ENCODE measurements around the gene ZC3H4.
A peak's percentile ranks its signal among the peaks of the same experiment; 100 is the strongest.
"Not testable (repeated sequence)": the region's sequence is repeated elsewhere in the genome, so short reads cannot be mapped to it uniquely, and the experiment has no call there.

The ZC3H4 gene

DNA sequence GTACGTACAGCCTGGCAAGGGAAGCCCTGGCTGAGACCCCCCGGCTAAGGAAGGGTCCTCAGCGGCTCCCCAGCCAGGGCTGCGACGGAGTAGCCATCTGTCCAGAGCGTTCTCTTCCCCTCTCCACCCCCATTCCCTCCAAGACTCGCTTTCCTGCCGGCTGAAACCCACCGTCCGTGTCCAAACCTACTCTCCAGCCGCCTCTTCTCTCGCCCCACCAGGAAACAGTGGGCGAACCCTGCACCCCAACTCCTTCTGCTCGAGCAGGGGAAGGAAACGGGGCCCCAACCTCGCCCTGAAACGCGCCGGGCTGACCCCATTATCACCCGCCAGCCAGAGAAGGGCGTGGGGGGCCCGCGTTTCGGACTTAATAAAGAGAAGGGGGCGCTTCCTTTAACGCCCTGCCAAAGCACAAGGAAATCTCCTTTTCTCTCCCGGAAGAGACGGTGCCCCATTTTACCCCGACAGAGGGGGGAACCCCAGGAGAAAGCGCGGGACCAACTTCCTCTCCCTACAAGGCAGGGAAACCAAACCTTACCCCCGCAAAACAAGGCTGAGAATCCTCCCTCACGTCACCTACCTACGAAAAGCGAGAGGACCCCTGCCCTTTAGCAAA is 2.5 kb downstream of the ZC3H4 start:
- H3K4me3 ChIP-seq: peak overlapping the region; percentile 63 to 98 (median 74)
- H3K27ac ChIP-seq: peak overlapping the region; percentile 98 to 100 (median 100)

DNA sequence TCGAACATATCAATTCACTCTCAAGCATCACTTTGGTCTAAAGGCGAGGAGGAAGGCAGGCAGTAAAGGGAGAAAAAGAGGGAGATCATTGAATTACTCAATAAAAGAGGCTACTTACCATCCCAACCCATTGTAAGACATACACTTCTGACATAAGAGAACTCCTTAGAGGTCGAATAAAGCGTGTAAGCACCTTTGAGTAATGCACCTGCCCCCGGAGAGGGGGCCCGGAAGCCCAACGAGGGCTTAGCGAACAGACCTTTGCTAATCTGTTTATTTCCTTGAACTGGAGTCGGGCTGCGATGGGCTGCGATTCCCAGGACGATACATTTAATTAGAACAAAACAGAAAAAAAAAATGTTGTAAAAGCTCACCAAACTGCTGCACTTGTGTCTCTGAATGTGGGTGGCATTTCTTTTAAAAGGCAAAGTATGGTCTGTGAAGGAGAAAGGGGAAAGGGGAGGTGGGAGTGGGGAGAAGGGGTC is 3.0 kb downstream of the ZC3H4 start:
- H3K27ac ChIP-seq: peak overlapping the region; percentile 98 to 100 (median 100)

DNA sequence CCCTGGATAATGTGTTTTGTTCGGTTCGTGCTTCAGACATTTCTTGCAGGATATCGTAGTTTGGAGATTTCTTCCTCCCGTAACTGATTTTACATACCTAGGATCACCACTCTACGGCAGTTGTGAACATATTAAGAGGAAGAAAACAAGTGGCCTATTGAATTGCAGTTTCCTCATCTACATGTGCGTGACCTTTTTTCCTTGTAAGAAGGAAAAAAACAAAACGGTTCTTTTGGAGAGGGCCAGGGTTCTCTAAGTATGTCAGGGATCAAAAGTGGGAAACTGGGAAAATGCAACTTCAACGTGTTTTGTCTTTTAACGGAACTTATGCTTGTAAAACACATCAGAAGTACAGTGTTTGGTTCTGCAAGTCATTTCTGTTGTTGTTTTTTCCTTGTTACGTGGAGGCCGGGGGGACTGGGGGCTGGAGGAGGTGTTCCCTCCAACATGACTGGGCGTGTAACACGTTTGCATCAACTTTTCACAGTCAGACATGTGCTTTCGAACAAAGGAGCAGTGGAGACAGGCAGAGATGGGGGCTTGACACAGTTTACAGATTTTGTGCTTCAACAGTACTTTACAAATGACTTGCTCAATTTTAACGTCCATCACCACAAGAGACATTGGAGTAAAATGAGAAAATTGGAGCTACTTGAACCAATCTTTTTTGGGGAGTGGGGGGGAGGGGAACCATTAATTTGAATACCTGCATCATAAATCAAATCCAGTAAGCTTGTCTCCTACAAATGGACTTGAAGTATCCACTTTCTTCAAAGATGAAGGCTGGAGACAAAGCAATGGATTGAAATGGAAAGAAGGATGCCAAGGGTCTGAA is 3.8 kb downstream of the ZC3H4 start:
- Histone ChIP-seq H3K4me3 (peak overlapping the region; percentile 63 to 98 (median 74)), H3K27ac (peak overlapping the region in 20 of 21 experiments; percentile 47 to 100 (median 100))

More for the DNA sequence above, 3.0 kb downstream of the ZC3H4 start:
- peak overlapping the region; percentile 63 to 98 (median 74) for H3K4me3 ChIP-seq

- peak overlapping the region in 2 of 7 experiments; percentile 63 to 71 for H3K4me3 ChIP-seq
These were observed 4.4 kb downstream of the ZC3H4 start for GRCh38 chr19:47109177-47109540.

GRCh38 chr19:47107953-47108746 is 5.4 kb downstream of the ZC3H4 start:
- Histone ChIP-seq H3K4me3 (no peak overlapping the region), H3K27ac (peak overlapping the region in 20 of 21 experiments; percentile 12 to 100 (median 100))

More at GRCh38 chr19:47109177-47109540, 4.4 kb downstream of the ZC3H4 start:
- H3K27ac ChIP-seq: peak overlapping the region; percentile 0 to 100 (median 100)

- Histone ChIP-seq H3K4me3 (no peak overlapping the region), H3K27ac (peak overlapping the region in 20 of 21 experiments; percentile 7 to 100 (median 100))
These were observed 6.2 kb downstream of the ZC3H4 start for GRCh38 chr19:47107202-47107952.

DNA sequence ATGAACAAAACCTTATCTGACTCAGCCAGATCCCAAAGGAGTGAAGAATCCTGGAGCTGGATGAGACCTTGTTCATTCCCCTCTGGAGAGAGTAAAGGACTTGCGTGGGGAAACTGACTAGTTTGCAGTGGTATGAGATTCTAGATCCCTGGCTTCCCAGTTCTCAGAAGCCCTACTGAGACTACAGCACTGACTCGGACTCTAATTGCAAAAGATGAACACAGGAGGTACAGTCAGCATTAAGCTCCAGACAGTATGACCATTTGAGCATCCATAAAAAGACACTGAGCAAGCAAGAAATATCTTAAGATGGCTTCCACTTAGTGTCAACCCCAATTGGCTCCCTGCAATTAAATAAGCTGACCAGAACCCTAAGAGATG is 6.8 kb downstream of the ZC3H4 start:
- Histone ChIP-seq H3K4me3 (no peak overlapping the region), H3K27ac (peak overlapping the region in 20 of 21 experiments; percentile 7 to 100 (median 100))

DNA sequence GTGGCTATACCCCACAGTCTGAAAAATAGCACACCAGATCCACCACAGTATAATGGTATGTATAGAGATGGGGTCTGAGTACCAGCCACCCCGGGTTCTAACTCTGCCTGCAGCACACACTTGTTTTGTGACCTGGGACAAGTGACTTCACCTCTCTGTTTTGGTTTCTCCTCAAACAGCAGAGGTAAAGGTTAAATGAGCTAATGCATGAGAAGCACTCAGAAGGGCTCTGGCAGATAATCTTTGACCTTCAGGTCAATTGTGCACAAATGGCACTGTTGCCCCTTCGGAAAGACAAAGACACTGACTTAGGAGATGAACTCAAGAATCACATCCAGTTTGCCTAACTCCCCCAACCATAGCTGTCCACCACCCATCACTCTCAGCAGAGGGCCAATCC is 7.7 kb downstream of the ZC3H4 start:
- Histone ChIP-seq H3K27ac (peak overlapping the region in 20 of 21 experiments; percentile 10 to 100 (median 100)), H3K4me3 (no peak overlapping the region)

GRCh38 chr19:47104680-47105079 is 8.9 kb downstream of the ZC3H4 start:
- H3K4me3 ChIP-seq: no peak overlapping the region
- H3K27ac ChIP-seq: peak overlapping the region in 4 of 21 experiments; percentile 17 to 100 (median 37)

- Histone ChIP-seq H3K27ac (peak overlapping the region in 8 of 21 experiments; percentile 1 to 74 (median 29)), H3K4me3 (no peak overlapping the region)
These were observed 11.1 kb downstream of the ZC3H4 start for GRCh38 chr19:47102346-47103060.

- H3K27ac ChIP-seq: peak overlapping the region in 3 of 21 experiments; percentile 15 to 43 (median 24)
- not testable (repeated sequence) for H3K4me3 ChIP-seq
These were observed 12.5 kb downstream of the ZC3H4 start for GRCh38 chr19:47101116-47101515.

DNA sequence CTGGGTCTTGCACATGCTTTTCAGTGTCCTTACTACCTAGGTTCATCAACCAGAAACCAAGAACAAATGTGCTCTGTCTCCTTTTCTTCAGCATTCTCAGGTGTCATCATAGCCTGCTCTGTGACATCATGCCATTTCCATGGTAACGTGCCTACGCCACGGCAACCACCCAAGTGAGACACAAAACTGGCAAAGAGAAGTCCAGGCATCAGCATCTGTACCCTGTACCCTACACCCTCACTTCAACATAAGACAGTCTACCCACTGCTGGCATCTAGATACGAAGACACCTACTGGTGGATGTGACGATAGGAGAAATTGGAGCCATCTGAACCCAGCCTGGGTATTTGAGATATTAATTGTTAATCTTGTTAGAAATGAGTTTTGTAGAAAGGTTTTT is 13.3 kb downstream of the ZC3H4 start:
- H3K27ac ChIP-seq: peak overlapping the region in 1 of 21 experiments; percentile 15
- H3K4me3 ChIP-seq: no peak overlapping the region

GRCh38 chr19:47099576-47100050 is 14.0 kb downstream of the ZC3H4 start:
- H3K4me3 ChIP-seq: no peak overlapping the region
- peak overlapping the region in 3 of 21 experiments; percentile 44 to 80 (median 59) for H3K27ac ChIP-seq

- Histone ChIP-seq H3K27ac (peak overlapping the region in 16 of 21 experiments; percentile 72 to 97 (median 84)), H3K4me3 (no peak overlapping the region)
These were observed 15.0 kb downstream of the ZC3H4 start for GRCh38 chr19:47098608-47099007.

DNA sequence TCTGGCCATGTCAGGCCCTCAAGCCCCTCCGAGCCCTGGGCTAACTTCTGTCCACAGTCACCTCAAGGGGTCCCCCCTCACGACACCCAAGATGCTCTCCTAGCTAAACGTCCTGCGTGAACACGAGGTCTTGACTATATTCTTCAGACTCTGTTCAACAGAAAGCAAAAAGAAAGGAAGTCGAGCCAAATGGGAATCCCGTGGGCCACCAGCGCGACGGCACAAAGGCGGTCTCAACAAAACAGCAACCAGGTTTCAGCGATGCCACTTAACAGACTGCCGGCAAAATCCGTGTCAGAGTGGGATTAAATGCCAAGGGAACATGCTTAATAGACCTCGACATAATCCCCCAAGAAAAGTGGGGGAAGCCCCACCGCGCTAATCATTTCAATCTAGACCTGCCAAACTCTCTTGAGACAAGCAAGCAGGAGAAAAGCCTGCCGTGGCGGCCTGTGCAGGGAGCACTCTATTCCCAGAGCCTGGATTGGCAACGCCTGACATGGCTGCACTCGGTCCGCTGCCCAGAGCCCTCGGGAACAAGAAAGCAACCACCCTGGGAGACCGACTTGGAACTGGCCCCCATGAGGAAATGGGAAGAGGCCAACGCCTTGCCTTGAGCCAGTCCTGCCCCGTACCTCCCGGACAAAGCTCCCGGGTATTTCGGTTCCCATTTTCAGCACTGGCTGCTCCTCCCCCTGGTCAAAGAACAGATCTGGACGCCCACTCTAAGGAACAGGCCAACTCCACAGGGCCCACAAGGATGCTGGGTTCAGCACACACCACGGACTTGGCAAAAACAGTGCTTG is 16.0 kb downstream of the ZC3H4 start:
- H3K4me3 ChIP-seq: no peak overlapping the region
- H3K27ac ChIP-seq: peak overlapping the region in 20 of 21 experiments; percentile 72 to 97 (median 80)

GRCh38 chr19:47096721-47097120 is 16.9 kb downstream of the ZC3H4 start:
- Histone ChIP-seq H3K4me3 (no peak overlapping the region), H3K27ac (peak overlapping the region in 20 of 21 experiments; percentile 72 to 97 (median 80))

DNA sequence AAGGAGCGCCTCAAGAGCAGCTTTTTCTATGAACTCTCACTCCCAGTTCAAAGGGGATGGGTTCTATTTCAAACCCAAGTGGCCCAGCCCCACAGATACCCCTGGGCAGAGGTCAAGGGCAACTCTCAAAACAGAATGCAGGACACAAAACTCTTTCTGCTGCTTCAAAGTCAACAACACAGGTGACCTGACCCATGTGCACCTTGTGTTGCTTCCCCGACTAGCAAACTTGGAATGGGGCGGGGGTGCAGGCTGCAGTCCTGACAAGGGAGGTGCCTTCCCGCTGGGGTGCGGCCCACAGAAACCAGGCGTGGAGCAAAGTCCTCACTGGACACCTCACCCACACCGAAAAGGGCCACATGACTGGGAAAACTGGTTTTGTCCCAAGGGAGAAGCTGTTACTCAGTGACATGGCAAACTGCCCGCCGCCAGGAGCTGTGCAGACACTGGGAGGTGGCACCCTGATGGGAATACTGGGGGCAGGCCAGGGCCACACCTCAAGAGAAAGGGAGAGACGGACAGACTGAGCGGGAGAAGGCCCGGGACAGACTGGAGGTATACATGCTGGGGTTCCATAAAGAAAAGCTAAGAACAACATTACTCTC is 17.4 kb downstream of the ZC3H4 start:
- H3K4me3 ChIP-seq: no peak overlapping the region
- H3K27ac ChIP-seq: peak overlapping the region; percentile 2 to 97 (median 83)

All from skin epidermis (tissue), 12 donors.